HCT116 (cell line): Measurements from ENCODE around the gene ANKRD55. TPM values are rescaled to one million over a fixed set of nuclear protein-coding genes. Genes with fewer than 3 reads are reported as not detected.

Experiments
- ATAC-seq: fragments of 200-7000 bp; cut with Tn5 transposase; 2 replicates; pipeline ENCODE4 v1.9.1; 2020; ENCODE audit warnings: mild to moderate bottlenecking, moderate library complexity
- BruUV-seq: library from RNA; stranded (reverse); fragments of 400-500 nt; replicated peaks from 2 replicates; lab custom pipeline; 2021; lab: Mats Ljungman, UMichigan
- CTCF ChIA-PET: fragments of 300-600 bp; sonication (Branson Sonifier 250); formaldehyde crosslinking; loops from one replicate; lab custom pipeline; 2021; ENCODE audit warnings: antibody characterized with exemption; lab: Charles Lee
- POLR2A ChIA-PET: fragments of 300-600, 350-600 bp; sonication (Branson Sonifier 250); formaldehyde crosslinking; loops from one replicate; lab custom pipeline; 2021; ENCODE audit warnings: antibody characterized with exemption; lab: Charles Lee
- RAD21 ChIA-PET, 2 experiments: fragments of 300-600 bp; sonication (Branson Sonifier 250); formaldehyde crosslinking; loops; one replicate each; lab custom pipeline; 2023; ENCODE audit warnings: low total read pairs in 2 of 2; ENCODE audit not compliant: uncharacterized antibody in 2 of 2, unreplicated experiment in 2 of 2, low non-redundant PET in 1 of 2; lab: Charles Lee
- DNase-seq: peaks from one replicate; pipeline ENCODE4 v3.0.0-alpha.2; 2010; ENCODE audit warnings: low read depth, low spot score
- H2AFZ ChIP-seq: fragments of 200-600 bp; shearing (Covaris generic), sonication (generic); 2 replicates; pipeline ENCODE4 v1.6.1; 2017; ENCODE audit warnings: low read depth, mixed run types, mixed read lengths, antibody characterized with exemption, low read length; ENCODE audit not compliant: poor library complexity, severe bottlenecking
- H3K27ac ChIP-seq: 2 replicates; pipeline ENCODE4 v1.5.1; 2012; ENCODE audit warnings: low read depth, low read length
- H3K27me3 ChIP-seq: fragments of 200-600 bp; sonication (generic); 2 replicates; pipeline ENCODE4 v1.6.1; 2016; ENCODE audit warnings: mixed run types, low read length, mixed read lengths; ENCODE audit not compliant: insufficient read depth
- H3K36me3 ChIP-seq, 2 experiments: fragments of 200-500 bp in 1 of 2; fragments of 200-600 bp in 1 of 2; sonication (Bioruptor generic) in 1 of 2; sonication (generic) in 1 of 2; 2 replicates each; pipeline versions ENCODE4 v1.5.1 to v1.6.1; 2014 to 2016; ENCODE audit warnings: low read length in 2 of 2, inconsistent platforms in 1 of 2, mixed read lengths in 1 of 2, mixed run types in 1 of 2; ENCODE audit not compliant: insufficient read depth in 2 of 2, control insufficient read depth in 1 of 2
- H3K4me1 ChIP-seq, 2 experiments: fragments of 200-600 bp in 1 of 2; sonication (generic) in 1 of 2; 2 replicates each; pipeline versions ENCODE4 v1.5.1 to v1.6.1; 2012 to 2017; ENCODE audit warnings: low read length in 2 of 2, inconsistent platforms in 1 of 2, mild to moderate bottlenecking in 1 of 2, mixed read lengths in 1 of 2, mixed run types in 1 of 2, moderate library complexity in 1 of 2; ENCODE audit not compliant: insufficient read depth in 2 of 2, control insufficient read depth in 1 of 2
- H3K4me2 ChIP-seq: fragments of 200-600 bp; sonication (generic); 2 replicates; pipeline ENCODE4 v1.6.1; 2017; ENCODE audit warnings: mixed run types, low read length, mixed read lengths
- H3K4me3 ChIP-seq, 2 experiments: fragments of 200-600 bp in 1 of 2; sonication (generic) in 1 of 2; replicated peaks in 1 of 2; 2 replicates each; pipeline ENCODE4 v1.5.1; 2011 to 2016; ENCODE audit warnings: low read length in 2 of 2, control low read depth in 1 of 2, low read depth in 1 of 2, mild to moderate bottlenecking in 1 of 2, mixed read lengths in 1 of 2, mixed run types in 1 of 2
- H3K79me2 ChIP-seq: fragments of 200-600 bp; sonication (generic); 2 replicates; pipeline ENCODE4 v1.6.1; 2017; ENCODE audit warnings: mild to moderate bottlenecking, mixed run types, low read length, moderate library complexity, mixed read lengths; ENCODE audit not compliant: insufficient read depth
- H3K9ac ChIP-seq: fragments of 200-600 bp; sonication (generic); 2 replicates; pipeline ENCODE4 v1.6.1; 2016; ENCODE audit warnings: low read length, mixed read lengths
- H3K9me2 ChIP-seq: fragments of 200-600 bp; sonication (generic), shearing (Covaris generic); 2 replicates; pipeline ENCODE4 v1.6.1; 2017; ENCODE audit warnings: mixed run types, mild to moderate bottlenecking, moderate library complexity; ENCODE audit not compliant: insufficient read depth
- H3K9me3 ChIP-seq, 2 experiments: fragments of 200-500 bp in 1 of 2; fragments of 200-600 bp in 1 of 2; sonication (Bioruptor generic) in 1 of 2; sonication (generic) in 1 of 2; 2 replicates each; pipeline ENCODE4 v1.6.1; 2014 to 2017; ENCODE audit warnings: low read length in 2 of 2, mixed read lengths in 2 of 2, inconsistent platforms in 1 of 2, low read depth in 1 of 2, mild to moderate bottlenecking in 1 of 2, mixed run types in 1 of 2, moderate library complexity in 1 of 2; ENCODE audit not compliant: control insufficient read depth in 1 of 2, insufficient read depth in 1 of 2
- H4K20me1 ChIP-seq: fragments of 200-600 bp; sonication (generic), shearing (Covaris generic); 2 replicates; pipeline ENCODE4 v1.6.1; 2017; ENCODE audit warnings: mixed run types, mild to moderate bottlenecking, moderate library complexity; ENCODE audit not compliant: insufficient read depth
- SRF ChIP-seq: IDR thresholded peaks from 2 replicates; pipeline ENCODE4 v1.6.1; 2012; ENCODE audit warnings: low read depth
- YY1 ChIP-seq: IDR thresholded peaks from 2 replicates; pipeline ENCODE4 v1.6.1; 2011; ENCODE audit warnings: low read length, low read depth, moderate library complexity, mild to moderate bottlenecking; ENCODE audit not compliant: insufficient replicate concordance; ENCODE audit errors: extremely low read depth
- ZFX ChIP-seq: fragments of 450-650 bp; IDR thresholded peaks from 2 replicates; pipeline ENCODE4 v1.6.1; 2017
- intact Hi-C: fragments of 100-400 bp; cut with micrococcal nuclease; formaldehyde crosslinking; loops from 2 replicates; pipeline ENCODE4 v1.10.0; 2022
- total RNA-seq: library from RNA; stranded (reverse); gene quantifications from one replicate; pipeline ENCODE4 v1.2.1, GENCODE V29; 2021; ENCODE audit not compliant: unreplicated experiment
- TF ChIP-seq, protein P1 (sequence below): IDR thresholded peaks from 2 replicates; pipeline ENCODE4 v1.6.1; 2012; ENCODE audit warnings: low read depth

Gene ANKRD55
- total RNA-seq, 1 experiment from 2014 or later, result not detected

DNA sequence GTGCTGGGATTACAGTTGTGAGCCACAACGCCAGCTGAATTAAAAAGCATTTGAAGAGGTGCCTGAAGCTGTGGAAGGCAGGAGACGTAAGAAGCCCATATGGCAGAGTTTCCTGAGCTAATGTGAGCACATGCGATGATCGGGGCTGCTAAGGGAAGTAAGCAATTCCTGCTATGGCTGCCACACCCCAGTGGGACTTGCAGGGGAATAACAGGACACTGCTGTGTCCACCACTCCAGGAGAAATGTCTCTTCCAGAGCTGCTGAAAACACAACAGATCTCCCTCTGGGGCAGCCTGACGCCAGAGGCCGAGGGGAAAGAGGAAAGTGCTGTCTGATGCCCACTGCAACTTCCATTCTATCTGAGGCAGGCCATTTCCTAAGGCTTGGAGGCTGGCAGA, 46.2 kb upstream of the ANKRD55 start (continued):
- TF ChIP-seq YY1 (no peak), SRF (no peak)

GRCh38 chr5:56278335-56278753, 45.2 kb upstream of the ANKRD55 start:
- Histone ChIP-seq H3K4me3 (no peak overlapping the region), H3K4me2 (no peak overlapping the region), H3K36me3 (no peaks in the 10 kb centered on the region), H3K79me2 (no peaks in the 10 kb centered on the region), H3K4me1 (peaks cover 14 to 21% of the 10 kb centered on the region in 2 experiments), H3K9me3 (no peaks in the 10 kb centered on the region), H3K27me3 (no peaks in the 10 kb centered on the region), H3K9ac (no peak overlapping the region)
- no peak for DNase-seq
- ChIA-PET POLR2A (no interaction called here), CTCF (interaction anchor here (1.6 kb wide), 1 partner anchor 560 kb away, joined by 3 read pairs; no protein-coding TSS in a partner anchor)
- intact Hi-C loops, result no loop called here
- TF ChIP-seq ZFX, result no peak
- TF ChIP-seq, protein P1, sequence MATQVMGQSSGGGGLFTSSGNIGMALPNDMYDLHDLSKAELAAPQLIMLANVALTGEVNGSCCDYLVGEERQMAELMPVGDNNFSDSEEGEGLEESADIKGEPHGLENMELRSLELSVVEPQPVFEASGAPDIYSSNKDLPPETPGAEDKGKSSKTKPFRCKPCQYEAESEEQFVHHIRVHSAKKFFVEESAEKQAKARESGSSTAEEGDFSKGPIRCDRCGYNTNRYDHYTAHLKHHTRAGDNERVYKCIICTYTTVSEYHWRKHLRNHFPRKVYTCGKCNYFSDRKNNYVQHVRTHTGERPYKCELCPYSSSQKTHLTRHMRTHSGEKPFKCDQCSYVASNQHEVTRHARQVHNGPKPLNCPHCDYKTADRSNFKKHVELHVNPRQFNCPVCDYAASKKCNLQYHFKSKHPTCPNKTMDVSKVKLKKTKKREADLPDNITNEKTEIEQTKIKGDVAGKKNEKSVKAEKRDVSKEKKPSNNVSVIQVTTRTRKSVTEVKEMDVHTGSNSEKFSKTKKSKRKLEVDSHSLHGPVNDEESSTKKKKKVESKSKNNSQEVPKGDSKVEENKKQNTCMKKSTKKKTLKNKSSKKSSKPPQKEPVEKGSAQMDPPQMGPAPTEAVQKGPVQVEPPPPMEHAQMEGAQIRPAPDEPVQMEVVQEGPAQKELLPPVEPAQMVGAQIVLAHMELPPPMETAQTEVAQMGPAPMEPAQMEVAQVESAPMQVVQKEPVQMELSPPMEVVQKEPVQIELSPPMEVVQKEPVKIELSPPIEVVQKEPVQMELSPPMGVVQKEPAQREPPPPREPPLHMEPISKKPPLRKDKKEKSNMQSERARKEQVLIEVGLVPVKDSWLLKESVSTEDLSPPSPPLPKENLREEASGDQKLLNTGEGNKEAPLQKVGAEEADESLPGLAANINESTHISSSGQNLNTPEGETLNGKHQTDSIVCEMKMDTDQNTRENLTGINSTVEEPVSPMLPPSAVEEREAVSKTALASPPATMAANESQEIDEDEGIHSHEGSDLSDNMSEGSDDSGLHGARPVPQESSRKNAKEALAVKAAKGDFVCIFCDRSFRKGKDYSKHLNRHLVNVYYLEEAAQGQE, result no peak
- no peak for TF ChIP-seq SRF
- TF ChIP-seq, all 23 proteins: peak for 0
- H3K9me2 ChIP-seq, result no peaks in the 10 kb centered on the region
- no peaks in the 10 kb centered on the region for H4K20me1 ChIP-seq
- H2AFZ ChIP-seq, result no peak overlapping the region
- no peak for ATAC-seq
- RAD21 ChIA-PET, result no interaction called here
- no peak overlapping the region for H3K27ac ChIP-seq
- no TSS peak for BruUV-seq
